Ascending aorta (tissue), 2 donors: ENCODE data around the gene RTN4. TPM values are rescaled to one million over a fixed set of nuclear protein-coding genes. Genes with fewer than 3 reads are reported as not detected.
A peak's percentile ranks its signal among the peaks of the same experiment; 100 is the strongest.

Source experiments
- DNase-seq, 2 donors: peaks; one replicate each; pipeline ENCODE4 v3.0.0-alpha.2; 2019; ENCODE audit warnings: low spot score in 2 of 2
- H3K27ac ChIP-seq, 2 donors: fragments of 200-600 bp; sonication (generic); one replicate each; pipeline ENCODE4 v1.5.1; 2016 to 2017; ENCODE audit warnings: mild to moderate bottlenecking in 1 of 2
- H3K27me3 ChIP-seq: fragments of 200-600 bp; sonication (generic); one replicate; pipeline ENCODE4 v1.5.1; 2017
- H3K36me3 ChIP-seq, 2 donors: fragments of 200-600 bp; sonication (generic); one replicate each; pipeline ENCODE4 v1.5.1; 2016
- H3K4me1 ChIP-seq, 2 donors: fragments of 200-600 bp; sonication (generic); one replicate each; pipeline ENCODE4 v1.5.1; 2016 to 2017; ENCODE audit warnings: mild to moderate bottlenecking in 1 of 2
- H3K4me3 ChIP-seq, 2 donors: fragments of 200-600 bp; sonication (generic); one replicate each; pipeline ENCODE4 v1.5.1; 2016 to 2017; ENCODE audit warnings: mild to moderate bottlenecking in 1 of 2
- H3K9me3 ChIP-seq, 2 donors: fragments of 200-600 bp; sonication (generic); one replicate each; pipeline ENCODE4 v1.5.1; 2016
- intact Hi-C: fragments of 100-400 bp; cut with DNase I; formaldehyde crosslinking; loops from one replicate; pipeline ENCODE4 v1.15.1; 2023
- total RNA-seq: library from RNA; depleted of rRNA; stranded (reverse); fragments of >200 nt; gene quantifications from one replicate; pipeline ENCODE4 v1.1.0, GENCODE V29; 2016
- TF ChIP-seq, protein P1 (sequence below), 3 experiments: fragments of 200-600 bp in 2 of 3; fragments of 450-650 bp in 1 of 3; sonication (generic) in 2 of 3; IDR thresholded peaks; one replicate each; pipeline ENCODE4 v1.5.1; 2016 to 2019; ENCODE audit warnings: antibody characterized with exemption in 3 of 3, mild to moderate bottlenecking in 1 of 3, moderate library complexity in 1 of 3

RTN4 gene
- total RNA-seq, 1 donor from 2014 or later: 296 TPM

DNA sequence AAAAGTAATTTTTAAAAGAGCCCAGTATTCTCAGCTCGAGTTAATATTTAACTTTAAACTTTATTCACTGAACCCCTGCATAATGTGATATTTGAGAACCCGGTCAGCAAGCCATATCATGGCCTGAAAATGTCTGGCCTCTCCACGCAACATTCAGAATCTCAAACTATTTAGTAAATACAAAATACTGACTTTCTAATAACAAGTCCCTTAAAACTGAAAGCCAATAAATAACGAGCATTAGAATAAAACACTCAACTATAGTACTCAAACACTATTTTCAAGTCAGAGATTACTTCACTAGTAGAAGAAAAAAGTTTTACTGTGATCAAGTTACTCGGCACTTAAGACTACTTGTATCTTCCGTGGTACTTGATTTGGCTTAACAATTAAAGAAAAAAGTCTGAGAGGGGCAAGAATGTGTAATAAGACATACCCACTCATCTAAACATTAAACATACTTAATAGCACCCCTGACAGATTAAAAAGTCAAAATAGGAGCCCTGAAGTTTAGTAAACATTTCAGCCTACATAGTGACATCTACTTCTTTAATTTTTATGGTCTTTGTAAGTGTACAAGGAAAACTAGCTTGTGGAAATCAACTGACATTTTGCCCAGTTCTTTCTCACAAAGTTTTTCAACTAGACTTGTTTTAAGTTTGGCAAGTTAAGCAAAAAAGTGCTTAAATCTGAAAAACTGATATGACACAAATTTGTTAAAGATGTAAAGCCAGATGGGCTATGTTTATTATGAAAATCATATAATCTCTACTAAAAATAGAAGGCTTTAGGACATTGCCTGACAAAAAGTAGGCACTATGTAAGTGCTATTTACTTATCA is 38.2 kb downstream of the RTN4 start:
- Histone ChIP-seq H3K4me3 (no peak overlapping the region), H3K9me3 (no peaks in the 10 kb centered on the region), H3K27ac (peak overlapping the region; percentile 4 to 58), H3K27me3 (no peaks in the 10 kb centered on the region), H3K4me1 (peaks cover 2 to 64% of the 10 kb centered on the region in 2 donors), H3K36me3 (no peaks in the 10 kb centered on the region)
- intact Hi-C loops: loop anchor here (10.0 kb wide), 1 partner anchor 107 kb away; no protein-coding TSS in a partner anchor
- TF ChIP-seq, protein P1, sequence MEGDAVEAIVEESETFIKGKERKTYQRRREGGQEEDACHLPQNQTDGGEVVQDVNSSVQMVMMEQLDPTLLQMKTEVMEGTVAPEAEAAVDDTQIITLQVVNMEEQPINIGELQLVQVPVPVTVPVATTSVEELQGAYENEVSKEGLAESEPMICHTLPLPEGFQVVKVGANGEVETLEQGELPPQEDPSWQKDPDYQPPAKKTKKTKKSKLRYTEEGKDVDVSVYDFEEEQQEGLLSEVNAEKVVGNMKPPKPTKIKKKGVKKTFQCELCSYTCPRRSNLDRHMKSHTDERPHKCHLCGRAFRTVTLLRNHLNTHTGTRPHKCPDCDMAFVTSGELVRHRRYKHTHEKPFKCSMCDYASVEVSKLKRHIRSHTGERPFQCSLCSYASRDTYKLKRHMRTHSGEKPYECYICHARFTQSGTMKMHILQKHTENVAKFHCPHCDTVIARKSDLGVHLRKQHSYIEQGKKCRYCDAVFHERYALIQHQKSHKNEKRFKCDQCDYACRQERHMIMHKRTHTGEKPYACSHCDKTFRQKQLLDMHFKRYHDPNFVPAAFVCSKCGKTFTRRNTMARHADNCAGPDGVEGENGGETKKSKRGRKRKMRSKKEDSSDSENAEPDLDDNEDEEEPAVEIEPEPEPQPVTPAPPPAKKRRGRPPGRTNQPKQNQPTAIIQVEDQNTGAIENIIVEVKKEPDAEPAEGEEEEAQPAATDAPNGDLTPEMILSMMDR (IDR thresholded peaks at IDR 0.05): no peak
- no peak for DNase-seq

DNA sequence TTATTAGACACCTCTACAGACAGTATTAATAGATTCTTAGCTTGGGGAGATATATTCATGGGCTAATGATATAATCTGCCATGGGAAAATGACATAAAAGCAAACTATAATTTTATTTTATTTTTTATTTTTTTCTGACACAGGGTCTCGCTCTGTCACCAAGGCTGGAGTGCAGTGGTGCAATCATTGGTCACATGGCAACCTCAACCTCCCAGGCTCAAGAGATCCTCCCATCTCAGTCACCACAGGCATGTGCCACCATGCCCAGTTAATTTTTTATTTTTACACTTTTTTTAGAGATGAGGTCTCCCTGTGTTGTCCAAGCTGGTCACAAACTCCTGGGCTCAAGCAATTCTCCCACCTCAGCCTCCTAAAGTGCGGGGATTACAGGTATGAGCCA is 39.3 kb downstream of the RTN4 start:
- TF ChIP-seq, protein P1 (IDR thresholded peaks at IDR 0.05): no peak
- H3K4me3 ChIP-seq: peak overlapping the region in 1 of 2 donors; percentile 30
- H3K27ac ChIP-seq: peak overlapping the region in 1 of 2 donors; percentile 37
- no peaks in the 10 kb centered on the region for H3K9me3 ChIP-seq
- no peaks in the 10 kb centered on the region for H3K27me3 ChIP-seq
- H3K4me1 ChIP-seq: peaks cover 2 to 76% of the 10 kb centered on the region in 2 donors
- DNase-seq: no peak
- H3K36me3 ChIP-seq: no peaks in the 10 kb centered on the region
- intact Hi-C loops: loop anchor here (10.0 kb wide), 1 partner anchor 106 kb away; no protein-coding TSS in a partner anchor

DNA sequence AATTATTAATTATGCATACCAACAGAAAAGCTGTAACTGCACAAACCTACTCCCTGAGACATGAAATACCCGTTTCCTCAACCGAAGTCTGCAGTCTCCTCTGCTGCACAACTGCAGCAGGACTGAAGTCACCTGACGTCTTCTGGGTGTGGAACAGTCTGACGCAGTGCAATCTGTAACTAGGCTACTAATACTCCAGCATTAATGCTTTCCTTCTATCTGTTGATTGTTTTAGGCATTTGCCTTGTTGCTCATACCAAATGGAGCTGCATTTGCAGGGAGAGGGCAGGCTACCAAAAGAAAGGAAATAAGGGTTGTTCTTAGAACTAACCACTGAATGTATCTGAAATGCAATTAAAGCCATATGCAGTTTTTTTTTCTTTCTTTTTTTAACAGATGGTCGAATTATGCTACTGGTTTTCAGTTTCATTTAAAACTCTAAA is 40.1 kb downstream of the RTN4 start:
- no peaks in the 10 kb centered on the region for H3K36me3 ChIP-seq
- H3K27me3 ChIP-seq: no peaks in the 10 kb centered on the region
- TF ChIP-seq, protein P1 (IDR thresholded peaks at IDR 0.05): no peak
- H3K27ac ChIP-seq: peak overlapping the region in 1 of 2 donors; percentile 37
- H3K4me3 ChIP-seq: peak overlapping the region; percentile 30 to 36
- DNase-seq: peak in 1 of 2 donors; percentile 35
- intact Hi-C loops: loop anchor here (10.0 kb wide), 1 partner anchor 105 kb away; no protein-coding TSS in a partner anchor
- H3K9me3 ChIP-seq: no peaks in the 10 kb centered on the region
- peaks cover 2 to 78% of the 10 kb centered on the region in 2 donors for H3K4me1 ChIP-seq

DNA sequence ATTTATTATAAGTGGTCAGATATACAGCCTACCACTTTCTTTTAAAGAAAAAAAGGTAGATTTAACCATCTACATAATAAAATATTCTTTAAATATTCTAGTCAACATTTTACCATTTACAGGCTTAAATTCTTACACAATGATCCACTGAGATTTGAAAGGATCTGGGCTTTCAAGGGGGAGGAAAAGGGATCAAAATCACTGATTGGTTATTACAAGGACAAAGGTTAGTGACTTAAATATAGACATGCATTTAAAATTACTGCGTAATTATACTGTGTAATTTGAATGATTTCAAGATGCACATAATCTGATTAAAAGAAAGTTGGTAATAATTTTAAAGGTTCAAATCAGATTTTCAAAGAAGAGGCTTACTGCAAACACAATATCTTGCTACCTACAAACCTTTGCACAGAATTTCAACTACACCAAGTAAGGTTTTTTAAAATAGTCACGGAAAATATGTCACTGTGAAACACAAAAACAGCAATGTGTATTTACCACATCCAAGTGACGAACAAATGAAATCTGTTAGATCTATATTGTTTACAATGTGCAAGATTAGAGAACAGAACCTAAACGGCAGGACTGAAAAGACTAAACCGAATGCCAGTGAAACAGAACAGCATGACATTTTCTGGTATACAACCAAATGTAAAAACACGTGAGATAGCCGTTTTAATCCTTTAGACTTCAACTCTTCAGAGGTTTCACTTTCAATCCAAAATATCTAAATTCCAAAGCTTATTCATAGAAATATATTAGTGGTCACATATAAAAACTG is 40.8 kb downstream of the RTN4 start:
- TF ChIP-seq, protein P1 (IDR thresholded peaks at IDR 0.05): no peak
- DNase-seq: no peak
- Histone ChIP-seq H3K9me3 (no peaks in the 10 kb centered on the region), H3K27me3 (no peaks in the 10 kb centered on the region), H3K36me3 (no peaks in the 10 kb centered on the region), H3K4me1 (peaks cover under 1 to 71% of the 10 kb centered on the region in 2 donors), H3K4me3 (peak overlapping the region; percentile 30 to 36), H3K27ac (peak overlapping the region in 1 of 2 donors; percentile 34)
- intact Hi-C loops: loop anchor here (10.0 kb wide), 1 partner anchor 105 kb away; no protein-coding TSS in a partner anchor

DNA sequence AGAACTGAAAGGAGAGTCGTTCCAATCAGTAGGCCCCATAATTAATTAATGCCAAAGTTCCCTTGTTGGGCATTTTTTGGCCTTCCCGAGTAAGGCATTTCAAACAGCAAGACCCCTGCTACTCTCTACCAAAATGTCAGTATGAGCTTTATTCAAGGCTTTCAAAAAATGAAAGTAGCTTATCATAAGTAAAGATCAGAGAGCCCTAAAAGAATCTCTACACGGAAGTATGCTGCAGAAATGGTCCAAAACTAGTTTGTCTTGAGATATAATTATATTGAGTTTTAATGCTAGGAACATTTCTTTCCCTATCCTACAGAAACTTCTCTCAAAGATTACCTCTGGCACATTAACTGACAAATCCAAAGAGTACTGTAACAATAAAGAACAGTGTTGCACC is 43.9 kb downstream of the RTN4 start:
- no peak overlapping the region for H3K4me3 ChIP-seq
- DNase-seq: no peak
- no peaks in the 10 kb centered on the region for H3K9me3 ChIP-seq
- intact Hi-C loops: no loop called here
- H3K27me3 ChIP-seq: no peaks in the 10 kb centered on the region
- TF ChIP-seq, protein P1 (IDR thresholded peaks at IDR 0.05): no peak
- peaks cover 0 to 60% of the 10 kb centered on the region in 2 donors for H3K4me1 ChIP-seq
- no peak overlapping the region for H3K27ac ChIP-seq
- no peaks in the 10 kb centered on the region for H3K36me3 ChIP-seq
